Type B pancreatic cell (in vitro differentiated cells): ENCODE data around the gene LSP1. TPM values are rescaled to one million over a fixed set of nuclear protein-coding genes. Genes with fewer than 3 reads are reported as not detected.
A peak's percentile ranks its signal among the peaks of the same experiment; 100 is the strongest.

Experiments
- DNase-seq: peaks from one replicate; pipeline ENCODE4 v3.0.0; 2021; ENCODE audit warnings: mixed read lengths; ENCODE audit not compliant: unreplicated experiment; ENCODE audit errors: extremely low spot score
- H3K27ac Mint-ChIP-seq: 2 replicates; pipeline ENCODE4 v1.8.0; 2021; ENCODE audit warnings: mild to moderate bottlenecking, mixed read lengths
- H3K27me3 Mint-ChIP-seq: 2 replicates; pipeline ENCODE4 v1.8.0; 2021; ENCODE audit warnings: mixed read lengths
- H3K36me3 Mint-ChIP-seq: 2 replicates; pipeline ENCODE4 v1.8.0; 2021; ENCODE audit warnings: mixed read lengths
- H3K4me1 Mint-ChIP-seq: one replicate; pipeline ENCODE4 v1.8.0; 2021; ENCODE audit warnings: mixed read lengths; ENCODE audit not compliant: unreplicated experiment
- H3K4me3 Mint-ChIP-seq: 2 replicates; pipeline ENCODE4 v1.8.0; 2021; ENCODE audit warnings: mild to moderate bottlenecking, mixed read lengths
- H3K9me3 Mint-ChIP-seq: 2 replicates; pipeline ENCODE4 v1.8.0; 2021; ENCODE audit warnings: mixed read lengths
- CTCF ChIP-seq: fragments of 200-600 bp; sonication (generic); conservative IDR thresholded peaks from 2 replicates; pipeline ENCODE4 v1.5.0; 2021; ENCODE audit warnings: antibody characterized with exemption, mild to moderate bottlenecking
- total RNA-seq: library from RNA; stranded (reverse); gene quantifications from 2 replicates; pipeline ENCODE4 v1.2.1, GENCODE V29; 2021; ENCODE audit warnings: low replicate concordance

The LSP1 gene
- total RNA-seq, 1 donor from 2014 or later, result 0.53 TPM

GRCh38 chr11:1890856-1891830, 38.3 kb downstream of the LSP1 start:
- no peaks in the 10 kb centered on the region for H3K4me1 Mint-ChIP-seq
- H3K9me3 Mint-ChIP-seq, result no peaks in the 10 kb centered on the region
- no peak overlapping the region for H3K4me3 Mint-ChIP-seq
- H3K27me3 Mint-ChIP-seq, result no peaks in the 10 kb centered on the region
- peak; percentile 65 for DNase-seq
- no peaks in the 10 kb centered on the region for H3K36me3 Mint-ChIP-seq
- no peak for TF ChIP-seq CTCF
- H3K27ac Mint-ChIP-seq, result no peak overlapping the region

- Mint-ChIP-seq H3K27me3 (no peaks in the 10 kb centered on the region), H3K27ac (no peak within 1 kb of the TSS), H3K4me3 (no peak within 1 kb of the TSS), H3K36me3 (no peaks in the 10 kb centered on the region), H3K9me3 (no peaks in the 10 kb centered on the region), H3K4me1 (no peaks in the 10 kb centered on the region)
- no peak for DNase-seq
- TF ChIP-seq CTCF, result no peak
Measured at GRCh38 chr11:1891831-1892115, 38.9 kb downstream of the LSP1 start, which contains the start of gene PRR33. PRR33 (minus strand) TSS chr11:1891895; CDS start chr11:1890584, 1,311 bp downstream.

GRCh38 chr11:1892116-1892515, 39.2 kb downstream of the LSP1 start:
- Mint-ChIP-seq H3K9me3 (no peaks in the 10 kb centered on the region), H3K27ac (no peak overlapping the region), H3K4me3 (no peak overlapping the region), H3K36me3 (no peaks in the 10 kb centered on the region), H3K4me1 (no peaks in the 10 kb centered on the region), H3K27me3 (no peaks in the 10 kb centered on the region)
- no peak for DNase-seq
- TF ChIP-seq CTCF, result no peak

- no peak for DNase-seq
- H3K9me3 Mint-ChIP-seq, result no peaks in the 10 kb centered on the region
- H3K27me3 Mint-ChIP-seq, result no peaks in the 10 kb centered on the region
- no peak for TF ChIP-seq CTCF
- H3K36me3 Mint-ChIP-seq, result no peaks in the 10 kb centered on the region
- no peak overlapping the region for H3K27ac Mint-ChIP-seq
- no peak overlapping the region for H3K4me3 Mint-ChIP-seq
- H3K4me1 Mint-ChIP-seq, result no peaks in the 10 kb centered on the region
Measured at GRCh38 chr11:1892558-1892957, 39.7 kb downstream of the LSP1 start.

- H3K4me3 Mint-ChIP-seq, result no peak overlapping the region
- no peak for DNase-seq
- H3K4me1 Mint-ChIP-seq, result no peaks in the 10 kb centered on the region
- no peaks in the 10 kb centered on the region for H3K27me3 Mint-ChIP-seq
- H3K36me3 Mint-ChIP-seq, result no peaks in the 10 kb centered on the region
- no peak overlapping the region for H3K27ac Mint-ChIP-seq
- no peak for TF ChIP-seq CTCF
- H3K9me3 Mint-ChIP-seq, result no peaks in the 10 kb centered on the region
Measured at GRCh38 chr11:1893581-1894359, 40.9 kb downstream of the LSP1 start.
